Left cardiac atrium (tissue), 4 donors: ENCODE measurements around the gene RAD50. TPM values are rescaled to one million over a fixed set of nuclear protein-coding genes. Genes with fewer than 3 reads are reported as not detected.
A peak's percentile ranks its signal among the peaks of the same experiment; 100 is the strongest.

Experiments
- ATAC-seq, 2 donors: fragments of 200-7000 bp; cut with Tn5 transposase; one replicate each; pipeline ENCODE4 v1.9.1; 2020; ENCODE audit warnings: mild to moderate bottlenecking in 2 of 2, moderate library complexity in 2 of 2
- DNase-seq: peaks from one replicate; pipeline ENCODE4 v3.0.0-alpha.2; 2020
- intact Hi-C, 2 donors: fragments of 100-400 bp; cut with DNase I; formaldehyde crosslinking; loops; one replicate each; pipeline versions ENCODE4 v1.14.1 to v1.15.1; 2022 to 2023
- total RNA-seq, 2 donors: library from RNA; stranded (reverse); fragmentation: NEBNext Ultra II Directional; extraction: Animal tissue kit (Norgen Biotek cat#: 25700); gene quantifications; one replicate each; pipeline ENCODE4 v1.2.1, GENCODE V29; 2021
- donor health status: DM: no; HTN: yes; CAD: no.
- donor health status: DM: no; HTN: yes; CAD: no; lungs with severe emphysema.
- donor health status: DM: yes; HTN: yes; CAD: no.
- donor health status: Dilated cardiomyopathy.

RAD50 gene
- total RNA-seq, 2 donors from 2014 or later, result 26.7 to 30.2 TPM

DNA sequence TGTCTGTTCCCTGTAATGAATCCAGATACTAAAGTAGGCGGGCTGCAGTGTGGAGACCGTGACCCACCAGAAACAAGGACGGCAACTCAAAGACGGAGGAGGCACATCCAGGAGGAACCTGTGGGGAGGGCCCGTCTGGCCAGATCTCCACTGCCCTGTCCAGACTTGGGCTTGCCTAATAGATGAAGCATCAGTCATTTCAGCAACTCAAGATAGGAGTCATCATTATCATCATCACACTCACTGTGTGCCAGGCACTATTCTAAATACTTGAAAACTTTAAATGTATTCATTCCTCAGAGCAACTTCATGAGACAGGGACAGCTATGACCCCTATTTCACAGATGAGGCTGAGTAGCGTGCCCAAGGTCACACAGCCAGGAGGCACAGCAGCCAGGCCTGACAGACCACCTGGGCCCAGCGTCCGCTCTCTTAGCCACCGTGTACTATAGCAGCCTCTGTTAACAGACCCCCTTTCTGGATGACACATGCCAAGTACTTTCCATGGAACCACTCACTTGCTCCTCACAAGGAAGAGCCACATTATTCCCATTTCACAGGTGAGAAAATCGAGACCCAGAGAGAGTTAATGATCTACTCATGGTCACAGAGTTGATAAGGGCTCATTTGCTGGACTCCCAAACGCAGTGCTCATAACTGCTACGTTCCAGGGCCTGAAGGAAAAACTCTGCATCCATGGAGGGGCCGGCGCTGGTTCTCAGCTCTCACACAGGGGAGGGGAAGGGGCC, 112.1 kb downstream of the RAD50 start:
- ATAC-seq, result peak in 1 of 2 donors; percentile 89
- intact Hi-C loops, result no loop called here
- DNase-seq, result no peak

- ATAC-seq, result no peak
- DNase-seq, result no peak
- intact Hi-C loops, result no loop called here
Observed at GRCh38 chr5:132669455-132669820, 112.7 kb downstream of the RAD50 start.

GRCh38 chr5:132669966-132670882, 113.4 kb downstream of the RAD50 start:
- ATAC-seq (no peak), DNase-seq (no peak)
- intact Hi-C loops, result no loop called here

DNA sequence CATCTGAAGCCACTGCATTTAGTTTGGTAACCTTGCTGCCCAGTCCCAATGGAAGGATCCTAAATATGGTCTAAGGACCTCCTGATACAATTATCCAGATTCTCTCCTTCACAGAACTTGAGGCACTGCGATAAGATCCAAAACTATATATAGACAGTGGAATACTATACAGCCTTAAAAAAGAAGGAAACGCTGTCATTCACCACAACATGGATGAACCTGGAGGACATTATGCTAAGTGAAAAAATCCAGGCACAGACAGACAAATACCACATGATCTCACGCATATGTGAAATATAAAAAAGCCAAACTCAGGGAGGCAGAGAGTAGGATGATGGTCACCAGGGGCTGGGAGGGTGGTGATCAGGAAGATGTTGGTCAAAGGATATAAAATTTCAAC, 114.2 kb downstream of the RAD50 start:
- DNase-seq, result no peak
- intact Hi-C loops, result no loop called here

DNA sequence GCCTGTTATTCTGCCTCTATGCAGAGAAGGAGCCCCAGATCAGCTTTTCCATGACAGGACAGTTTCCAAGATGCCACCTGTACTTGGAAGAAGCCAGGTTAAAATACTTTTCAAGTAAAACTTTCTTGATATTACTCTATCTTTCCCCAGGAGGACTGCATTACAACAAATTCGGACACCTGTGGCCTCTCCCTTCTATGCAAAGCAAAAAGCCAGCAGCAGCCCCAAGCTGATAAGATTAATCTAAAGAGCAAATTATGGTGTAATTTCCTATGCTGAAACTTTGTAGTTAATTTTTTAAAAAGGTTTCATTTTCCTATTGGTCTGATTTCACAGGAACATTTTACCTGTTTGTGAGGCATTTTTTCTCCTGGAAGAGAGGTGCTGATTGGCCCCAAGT, 116.7 kb downstream of the RAD50 start:
- intact Hi-C loops, result no loop called here
- no peak for ATAC-seq
- no peak for DNase-seq

More for the DNA sequence above, 114.2 kb downstream of the RAD50 start:
- no peak for ATAC-seq

GRCh38 chr5:132673939-132674630, 117.3 kb downstream of the RAD50 start, which contains the start of gene IL4:
TSS of gene IL4 (plus strand) at chr5:132673989. CDS start at chr5:132674051, 62 bp downstream.
- intact Hi-C loops, result no loop called here
- ATAC-seq (no peak), DNase-seq (no peak)

- ATAC-seq (peak; percentile 54 to 86), DNase-seq (no peak)
- intact Hi-C loops, result no loop called here
Observed at GRCh38 chr5:132674671-132675506, 118.1 kb downstream of the RAD50 start.

GRCh38 chr5:132675936-132676689, 119.3 kb downstream of the RAD50 start:
- intact Hi-C loops, result no loop called here
- DNase-seq (no peak), ATAC-seq (no peak)

GRCh38 chr5:132677191-132677590, 120.4 kb downstream of the RAD50 start:
- ATAC-seq (peak; percentile 56 to 90), DNase-seq (no peak)
- intact Hi-C loops, result no loop called here

- no peak for DNase-seq
- no peak for ATAC-seq
- intact Hi-C loops, result no loop called here
Observed at GRCh38 chr5:132677682-132678400, 121.1 kb downstream of the RAD50 start.

GRCh38 chr5:132678735-132679134, 122.0 kb downstream of the RAD50 start:
- no peak for ATAC-seq
- DNase-seq, result no peak
- intact Hi-C loops, result no loop called here

DNA sequence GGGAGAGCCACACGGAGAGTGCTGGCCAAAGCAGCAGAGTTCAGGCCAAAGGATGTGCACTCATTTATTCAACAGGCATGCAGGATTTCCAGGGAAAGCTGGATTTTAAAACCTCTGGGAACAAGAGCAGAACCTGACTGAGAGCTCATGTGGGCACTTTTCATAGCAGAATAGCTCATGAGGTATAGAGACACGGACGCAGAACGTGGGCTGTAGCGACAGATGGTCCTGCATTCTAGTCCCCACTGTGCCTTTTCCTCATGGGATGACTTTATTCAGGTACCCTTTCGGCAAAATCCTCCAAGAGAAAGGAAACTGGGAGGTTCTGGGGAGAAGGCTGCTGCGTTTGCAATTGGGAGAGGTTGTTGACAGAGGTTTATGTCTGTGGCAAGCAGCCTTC, 122.4 kb downstream of the RAD50 start:
- ATAC-seq (no peak), DNase-seq (no peak)
- intact Hi-C loops, result no loop called here

- intact Hi-C loops, result no loop called here
- DNase-seq, result no peak
- ATAC-seq, result no peak
Observed at GRCh38 chr5:132679717-132680380, 123.1 kb downstream of the RAD50 start.

DNA sequence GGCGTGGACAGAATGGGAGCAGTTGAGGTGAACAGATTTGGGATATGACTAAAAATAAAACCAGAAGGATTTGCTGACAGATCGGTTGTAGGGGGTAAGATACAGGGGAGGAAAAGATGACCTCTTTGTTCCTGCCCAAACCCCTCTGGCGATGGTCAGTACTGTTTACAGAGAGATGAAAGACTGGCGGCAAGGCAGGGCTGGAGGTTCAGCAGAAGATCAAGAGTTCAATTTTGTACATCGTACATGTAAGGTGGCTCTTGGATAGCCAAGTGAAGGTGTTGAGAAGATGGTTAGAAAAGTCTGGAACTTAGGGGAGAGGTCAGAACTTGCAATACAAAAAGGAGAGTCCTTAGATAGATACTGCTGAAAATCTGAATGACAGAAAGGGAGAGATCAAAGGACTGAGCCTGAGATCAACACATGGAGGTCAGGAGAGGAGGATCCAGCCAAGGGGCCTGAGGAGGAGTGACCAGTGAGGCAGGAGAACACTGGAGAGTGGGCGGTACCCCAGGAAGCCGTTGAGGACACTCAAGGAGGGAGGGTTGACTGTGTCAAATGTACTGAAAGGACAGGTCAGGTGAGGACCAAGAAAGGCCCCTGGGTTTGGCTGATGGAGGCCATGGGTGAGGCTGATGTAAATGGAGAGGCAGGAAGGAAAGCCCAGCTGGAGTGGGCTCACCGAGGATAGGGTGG, 124.2 kb downstream of the RAD50 start:
- DNase-seq (no peak), ATAC-seq (no peak)
- intact Hi-C loops, result no loop called here

- intact Hi-C loops, result no loop called here
- DNase-seq (no peak), ATAC-seq (no peak)
Observed at GRCh38 chr5:132681476-132681831, 124.7 kb downstream of the RAD50 start.

DNA sequence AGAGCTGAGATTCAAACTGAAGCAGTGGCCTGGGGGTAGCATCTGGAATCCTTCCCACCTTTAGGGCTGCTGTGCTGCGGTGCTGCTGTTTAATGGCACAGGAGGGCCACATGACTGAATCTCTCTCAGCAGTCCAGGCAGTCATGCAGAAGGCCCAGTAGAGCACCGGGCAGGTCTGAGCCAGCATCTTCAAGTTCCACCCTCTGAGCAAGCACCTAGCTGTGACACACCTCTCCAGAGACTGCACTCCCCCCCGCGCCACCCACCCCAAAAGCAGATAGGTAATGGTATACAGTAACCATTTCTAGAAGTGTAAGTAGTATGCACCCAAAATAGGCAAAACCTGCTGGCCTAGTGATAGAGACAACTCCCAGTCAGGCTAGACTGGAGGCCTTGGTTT, 125.2 kb downstream of the RAD50 start:
- no peak for DNase-seq
- intact Hi-C loops, result no loop called here

GRCh38 chr5:132684491-132684890, 127.7 kb downstream of the RAD50 start:
- no peak for DNase-seq
- intact Hi-C loops, result no loop called here
- ATAC-seq, result no peak

More for the DNA sequence above, 125.2 kb downstream of the RAD50 start:
- ATAC-seq, result no peak
